Measurements from ENCODE around the gene NR6A1.

NR6A1 gene

GRCh38 chr9:124771021-124771866 is at the start of gene NR6A1:
Gene NR6A1 (minus strand): TSS chr9:124771311.
- peak; percentile 97 for DNase-seq

GRCh38 chr9:124818431-124819281 is 47.5 kb upstream of the NR6A1 start:
- DNase-seq, result no peak

GRCh38 chr9:124815601-124816000 is 44.5 kb upstream of the NR6A1 start:
- DNase-seq, result no peak

GRCh38 chr9:124814164-124814535 is 43.0 kb upstream of the NR6A1 start:
- DNase-seq, result no peak

- no peak for DNase-seq
Observed at GRCh38 chr9:124813501-124814163, 42.5 kb upstream of the NR6A1 start.

- DNase-seq, result no peak
Observed at GRCh38 chr9:124813041-124813440, 41.9 kb upstream of the NR6A1 start.

- DNase-seq, result no peak
Observed at GRCh38 chr9:124812441-124812876, 41.3 kb upstream of the NR6A1 start.

DNA sequence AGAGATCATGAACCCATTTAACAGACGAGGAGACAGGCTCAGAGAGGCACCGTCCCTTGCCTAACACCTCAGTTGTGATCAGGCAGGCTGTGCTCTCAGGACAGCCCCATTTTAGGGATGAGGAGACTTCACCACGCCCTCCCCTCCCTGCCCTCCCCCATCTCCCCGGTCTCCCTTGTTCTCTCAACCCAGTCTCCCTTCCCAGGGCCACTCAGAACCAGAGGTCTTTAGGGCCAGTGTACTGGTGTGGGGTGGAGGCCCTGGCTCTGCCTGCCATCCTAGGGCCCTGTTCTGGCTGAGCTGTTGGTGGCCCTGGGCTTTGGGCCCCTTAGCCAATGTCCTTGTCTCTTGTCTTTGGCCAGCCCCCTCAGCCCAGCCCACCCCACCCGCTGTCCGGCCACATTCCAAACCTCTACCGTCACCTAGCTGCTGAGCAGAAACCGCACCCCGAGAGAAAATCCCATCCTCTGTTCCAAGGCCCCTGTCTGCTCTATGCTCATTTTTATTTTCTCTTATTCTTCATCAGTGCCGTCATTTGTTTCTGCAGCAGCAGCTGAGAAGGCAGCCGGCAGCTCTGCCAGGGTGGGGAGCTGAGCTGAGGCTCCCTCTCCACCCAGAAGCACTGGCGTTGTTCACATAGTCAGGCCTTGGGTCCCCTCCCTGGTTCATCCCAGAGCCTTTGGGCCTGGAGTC is 39.7 kb upstream of the NR6A1 start:
- DNase-seq, result no peak

- no peak for DNase-seq
Observed at GRCh38 chr9:124809741-124810500, 38.8 kb upstream of the NR6A1 start.

GRCh38 chr9:124809211-124809610 is 38.1 kb upstream of the NR6A1 start:
- no peak for DNase-seq

GRCh38 chr9:124808246-124808956 is 37.3 kb upstream of the NR6A1 start:
- DNase-seq, result no peak

- no peak for DNase-seq
Observed at GRCh38 chr9:124805186-124805585, 34.1 kb upstream of the NR6A1 start.

DNA sequence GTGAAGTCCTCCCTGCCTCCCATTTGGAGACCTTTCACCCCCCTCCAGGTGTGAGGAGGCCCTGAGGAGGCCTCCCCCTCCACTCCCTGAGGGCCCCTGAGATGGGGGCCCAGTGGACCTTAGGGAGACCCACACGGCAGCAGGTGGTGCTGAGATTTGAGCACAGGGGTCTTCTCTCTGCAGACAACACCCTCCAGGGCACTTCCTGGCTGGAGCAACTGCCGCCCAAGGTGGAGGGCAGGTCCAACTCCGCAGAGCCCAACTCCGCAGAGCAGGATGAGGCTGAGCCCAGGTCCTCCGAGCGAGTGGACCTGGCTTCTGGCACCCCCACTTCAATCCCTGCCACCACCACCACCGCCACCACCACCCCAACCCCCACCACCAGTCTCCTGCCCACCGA is 32.8 kb upstream of the NR6A1 start:
- DNase-seq, result no peak

DNA sequence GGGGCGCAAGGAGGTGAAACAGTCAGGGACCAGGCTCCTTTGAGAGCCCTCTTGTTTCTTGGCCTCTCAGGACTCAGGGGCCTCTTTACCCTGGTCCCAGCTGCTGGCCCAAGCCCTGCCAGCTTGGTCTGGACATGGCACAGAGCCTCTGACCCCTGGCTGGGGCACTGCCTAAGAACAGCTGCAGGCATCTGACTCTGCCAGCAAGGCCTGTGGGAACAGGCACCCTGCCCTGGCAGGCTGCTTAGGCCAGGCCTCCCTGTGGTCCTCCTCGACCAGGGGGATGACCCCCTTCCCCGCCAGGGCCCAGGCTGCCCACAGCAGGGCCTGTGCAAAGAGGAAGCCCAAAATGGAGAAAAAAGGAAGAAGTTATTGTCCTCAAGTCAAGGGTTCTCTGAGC is 31.3 kb upstream of the NR6A1 start:
- DNase-seq, result no peak

DNA sequence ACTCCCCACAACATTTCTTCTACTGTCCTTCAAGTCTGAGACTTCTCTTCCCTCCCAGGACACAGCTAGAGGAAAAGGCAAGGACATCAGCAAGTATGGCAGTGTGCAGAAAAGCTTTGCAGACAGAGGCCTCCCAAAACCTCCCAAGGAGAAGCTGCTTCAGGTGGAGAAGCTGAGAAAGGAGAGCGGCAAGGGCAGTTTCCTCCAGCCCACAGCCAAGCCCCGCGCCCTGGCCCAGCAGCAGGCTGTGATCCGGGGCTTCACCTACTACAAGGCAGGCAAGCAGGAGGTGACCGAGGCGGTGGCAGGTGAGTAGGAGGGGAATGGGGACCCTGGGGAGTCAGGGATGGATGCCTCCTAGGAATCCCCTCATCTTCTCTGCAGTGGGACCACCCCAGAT is 30.2 kb upstream of the NR6A1 start:
- DNase-seq, result no peak

GRCh38 chr9:124800306-124801259 is 29.5 kb upstream of the NR6A1 start:
- DNase-seq, result no peak

DNA sequence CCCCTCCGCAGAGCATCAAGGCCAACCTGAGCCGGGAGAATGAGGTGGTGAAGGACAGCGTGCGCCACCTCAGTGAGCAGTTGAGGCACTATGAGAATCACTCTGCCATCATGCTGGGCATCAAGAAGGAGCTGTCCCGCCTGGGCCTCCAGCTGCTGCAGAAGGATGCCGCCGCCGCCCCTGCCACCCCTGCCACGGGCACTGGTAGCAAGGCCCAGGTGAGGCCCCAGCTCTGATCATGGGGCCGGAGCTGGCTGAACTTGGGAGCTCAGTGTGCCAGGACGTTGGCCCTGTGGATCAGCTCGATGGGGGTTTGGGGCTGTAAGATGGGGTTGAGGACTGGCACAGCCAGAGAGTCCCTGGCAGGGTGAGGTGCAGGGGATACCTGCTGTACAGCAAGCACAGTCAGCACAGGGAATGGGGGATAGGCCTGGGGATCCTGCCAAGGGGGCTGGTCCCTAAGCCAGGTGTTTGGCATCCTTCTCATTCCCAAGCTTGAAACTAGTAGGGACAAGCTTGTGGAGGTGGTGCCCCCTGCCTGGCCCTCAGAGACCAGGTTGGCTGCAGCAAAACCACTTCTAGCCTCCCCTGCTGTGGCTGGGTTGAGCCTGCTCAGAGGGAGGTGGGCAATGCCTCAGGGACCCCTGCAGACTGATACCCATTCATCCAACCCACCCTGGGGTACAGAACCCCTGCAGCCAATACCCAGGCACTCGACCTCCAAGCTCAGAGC is 28.3 kb upstream of the NR6A1 start:
- DNase-seq, result no peak

- DNase-seq, result no peak
Observed at GRCh38 chr9:124797343-124798103, 26.4 kb upstream of the NR6A1 start.
